ENCODE data around the gene STYX. TPM values are rescaled to one million over a fixed set of nuclear protein-coding genes. Genes with fewer than 3 reads are reported as not detected.

Gene STYX
- total RNA-seq, 1 donor from 2014 or later = 11.8 TPM

DNA sequence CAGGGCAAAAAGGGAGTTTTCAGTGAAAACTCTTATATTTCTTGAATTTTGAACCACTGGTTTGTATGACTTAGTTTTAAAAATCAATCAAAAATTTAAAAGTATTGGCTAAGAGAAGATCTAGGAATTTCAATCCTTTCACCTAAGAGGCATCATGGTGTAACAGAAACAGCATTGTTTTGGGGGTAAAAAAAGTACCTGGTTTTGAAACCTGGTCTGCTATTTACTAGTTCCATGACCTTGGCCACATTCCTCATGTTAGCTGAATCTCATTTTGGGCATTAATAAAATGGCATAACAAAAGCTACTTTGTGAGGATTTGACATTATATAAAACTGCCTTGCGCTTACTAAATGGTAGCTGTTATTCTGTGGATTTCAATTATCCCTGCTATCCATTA, 78.1 kb downstream of the STYX start:
- TF ChIP-seq CTCF (IDR thresholded peaks at IDR 0.05; ENCODE audit: insufficient read depth, low read length, poor library complexity, severe bottlenecking) = no peak
- Histone ChIP-seq H3K4me3 (ENCODE audit: low read depth, low read length) (no peak overlapping the region), H3K27me3 (ENCODE audit: control insufficient read depth, insufficient read depth, low read length) (no peaks in the 10 kb centered on the region)

GRCh38 chr14:52821805-52822250, 91.9 kb downstream of the STYX start:
- no peak for DNase-seq (ENCODE audit: low read depth)
- TF ChIP-seq CTCF (IDR thresholded peaks at IDR 0.05; ENCODE audit: insufficient read depth, low read length, poor library complexity, severe bottlenecking) = no peak

More for the DNA sequence above, 78.1 kb downstream of the STYX start:
- no peaks in the 10 kb centered on the region for H3K36me3 ChIP-seq (ENCODE audit: control insufficient read depth, insufficient read depth, low read length)
- DNase-seq (ENCODE audit: low read depth) = no peak

DNA sequence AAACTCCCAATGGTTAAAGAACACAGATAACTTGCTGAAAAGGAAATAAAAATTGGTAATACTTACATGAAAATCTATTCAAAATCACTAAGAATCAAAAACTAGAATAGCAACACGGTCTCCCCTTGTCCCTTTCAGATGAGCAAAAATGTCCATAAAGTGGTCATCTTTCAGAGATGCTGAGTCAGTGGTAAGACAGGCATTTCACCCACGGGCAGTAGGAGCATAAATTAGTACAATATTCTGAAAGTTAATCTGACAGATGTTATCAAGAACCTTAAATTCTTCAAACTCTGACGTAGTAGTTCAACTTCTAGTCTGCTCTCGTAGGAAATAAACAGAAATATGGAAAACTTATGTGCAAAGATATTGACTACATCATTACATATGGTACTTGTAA, 94.5 kb downstream of the STYX start:
- Histone ChIP-seq H3K4me3 (ENCODE audit: low read depth, low read length) (no peak overlapping the region), H3K36me3 (ENCODE audit: control insufficient read depth, insufficient read depth, low read length) (no peaks in the 10 kb centered on the region), H3K27me3 (ENCODE audit: control insufficient read depth, insufficient read depth, low read length) (no peaks in the 10 kb centered on the region)
- no peak for DNase-seq (ENCODE audit: low read depth)
- no peak for TF ChIP-seq CTCF (IDR thresholded peaks at IDR 0.05; ENCODE audit: insufficient read depth, low read length, poor library complexity, severe bottlenecking)

More at GRCh38 chr14:52821805-52822250, 91.9 kb downstream of the STYX start:
- H3K4me3 ChIP-seq (ENCODE audit: low read depth, low read length) = no peak overlapping the region
- no peaks in the 10 kb centered on the region for H3K27me3 ChIP-seq (ENCODE audit: control insufficient read depth, insufficient read depth, low read length)
- H3K36me3 ChIP-seq (ENCODE audit: control insufficient read depth, insufficient read depth, low read length) = no peaks in the 10 kb centered on the region

Other genes with a start within 250 kb of the STYX start
- 2.1 and 3.2 TPM in 2 replicates for gene TXNDC16, start 177.7 kb upstream of the STYX start, total RNA-seq
- 0.46 and 1.3 TPM in 2 replicates for gene GPR137C, start 177.3 kb upstream of the STYX start, total RNA-seq
- 82.7 and 94.5 TPM in 2 replicates for gene ERO1A, start 34.6 kb upstream of the STYX start, total RNA-seq
- gene PSMC6, start 23.0 kb upstream of the STYX start, total RNA-seq = 61.1 and 98.2 TPM in 2 replicates
- 38.0 and 41.3 TPM in 2 replicates for gene GNPNAT1, start 61.4 kb downstream of the STYX start, total RNA-seq
- gene FERMT2, start 220.9 kb downstream of the STYX start, total RNA-seq = 83.9 and 86.3 TPM in 2 replicates